Frontal cortex (tissue), 4 donors: Measurements from ENCODE around the gene STMN3. TPM values are rescaled to one million over a fixed set of nuclear protein-coding genes. Genes with fewer than 3 reads are reported as not detected.
"Not testable (repeated sequence)": the region's sequence is repeated elsewhere in the genome, so short reads cannot be mapped to it uniquely, and the experiment has no call there.

ENCODE experiments used
- DNase-seq, 2 donors: peaks; one replicate each; pipeline ENCODE4 v3.0.0; 2012; ENCODE audit warnings: low spot score in 2 of 2
- FAIRE-seq: peaks from 2 replicates; lab custom pipeline; 2012; peaks lifted over from hg19 to GRCh38; lab: Jason Lieb, UNC
- total RNA-seq: library from RNA; depleted of rRNA; stranded (reverse); fragments of >200 nt; gene quantifications from one replicate; pipeline ENCODE4 v1.2.3, GENCODE V29; 2014
- donor health status: control.
- donor health status: control.
- donor health status: control.

The STMN3 gene
- total RNA-seq, 1 donor from 2014 or later, result 104 TPM

DNA sequence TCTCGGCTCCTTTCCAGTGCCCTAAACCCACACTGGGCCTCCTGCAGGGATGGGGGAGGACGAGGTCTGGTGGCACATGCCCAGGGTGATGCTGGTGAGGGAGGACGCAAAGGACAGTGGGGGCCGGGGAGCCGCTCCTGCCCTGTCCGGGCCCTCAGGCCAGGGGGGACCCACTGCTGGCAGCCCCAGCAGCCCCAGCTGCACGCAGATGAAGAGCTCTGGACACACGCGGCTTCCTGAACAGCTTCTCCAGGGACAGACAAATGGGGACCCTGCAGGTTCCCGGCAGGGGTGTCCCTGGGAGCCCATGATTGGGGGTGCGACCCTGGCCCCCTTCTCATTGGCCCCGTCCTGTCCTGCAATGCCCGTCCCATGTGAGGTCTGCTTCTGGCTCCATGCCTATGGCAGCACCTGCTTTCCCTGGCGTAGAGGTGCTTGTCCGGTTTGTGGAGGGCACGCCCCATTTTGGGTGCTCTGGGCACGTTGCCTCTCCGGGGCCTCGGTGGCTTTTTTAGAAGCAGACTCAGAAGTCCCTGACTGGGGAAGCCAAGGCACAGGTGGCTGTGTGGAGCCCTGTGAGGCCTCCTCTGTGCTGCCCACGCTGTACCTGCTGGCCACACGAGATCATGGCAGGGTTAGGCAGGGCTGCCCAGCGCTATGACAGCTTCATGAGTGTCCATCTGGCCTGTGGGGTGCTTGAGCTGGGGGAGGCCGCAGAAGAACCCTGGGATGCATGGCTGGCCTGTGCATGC is 27.8 kb upstream of the STMN3 start:
- DNase-seq (no peak), FAIRE-seq (no peak)

DNA sequence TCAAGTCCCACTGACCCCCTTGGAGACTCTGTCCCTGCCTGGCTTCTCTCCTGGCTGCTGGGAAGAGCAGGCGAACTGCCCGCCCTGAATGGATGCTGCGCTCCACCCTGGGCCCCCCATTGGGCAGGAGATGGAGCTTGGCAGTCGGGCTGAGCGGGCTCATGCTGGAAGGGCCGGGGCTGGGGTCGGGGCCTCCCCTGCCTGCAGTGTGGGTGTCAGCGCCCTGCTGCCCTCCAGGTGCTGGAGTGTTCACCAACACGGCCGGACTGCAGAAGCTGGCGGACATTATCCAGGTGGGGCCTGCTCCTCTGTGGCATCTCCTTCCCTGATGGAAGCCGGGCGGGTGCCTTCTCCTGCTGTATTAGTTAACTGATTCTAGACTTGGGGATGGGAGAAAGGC is 27.2 kb upstream of the STMN3 start:
- DNase-seq, result no peak
- FAIRE-seq, result no peak

DNA sequence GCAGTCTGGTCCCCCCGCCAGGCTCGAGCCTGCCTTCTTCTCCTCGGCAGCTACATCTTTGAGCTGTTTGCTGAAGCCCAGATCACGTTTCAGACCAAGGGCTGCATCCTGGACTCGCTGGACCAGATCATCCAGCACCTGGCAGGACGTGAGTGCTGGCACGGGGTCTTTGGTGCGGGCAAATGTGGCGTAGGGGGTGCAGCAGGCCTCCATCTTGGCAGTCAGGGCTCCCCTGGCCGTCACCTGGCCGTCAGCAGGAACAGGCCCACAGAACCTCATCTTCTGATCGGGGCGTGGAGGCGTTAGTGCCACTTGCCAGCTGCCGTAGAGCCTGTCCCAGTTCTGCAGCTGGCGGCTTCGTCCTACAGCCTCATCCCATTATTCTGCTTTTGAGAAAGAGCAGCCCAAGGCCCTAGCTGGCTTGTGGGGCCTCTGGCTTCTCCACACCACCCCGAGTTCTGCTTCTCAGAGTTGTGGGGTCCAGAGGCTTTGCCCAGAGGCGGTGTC is 26.6 kb upstream of the STMN3 start:
- DNase-seq (no peak), FAIRE-seq (no peak)

DNA sequence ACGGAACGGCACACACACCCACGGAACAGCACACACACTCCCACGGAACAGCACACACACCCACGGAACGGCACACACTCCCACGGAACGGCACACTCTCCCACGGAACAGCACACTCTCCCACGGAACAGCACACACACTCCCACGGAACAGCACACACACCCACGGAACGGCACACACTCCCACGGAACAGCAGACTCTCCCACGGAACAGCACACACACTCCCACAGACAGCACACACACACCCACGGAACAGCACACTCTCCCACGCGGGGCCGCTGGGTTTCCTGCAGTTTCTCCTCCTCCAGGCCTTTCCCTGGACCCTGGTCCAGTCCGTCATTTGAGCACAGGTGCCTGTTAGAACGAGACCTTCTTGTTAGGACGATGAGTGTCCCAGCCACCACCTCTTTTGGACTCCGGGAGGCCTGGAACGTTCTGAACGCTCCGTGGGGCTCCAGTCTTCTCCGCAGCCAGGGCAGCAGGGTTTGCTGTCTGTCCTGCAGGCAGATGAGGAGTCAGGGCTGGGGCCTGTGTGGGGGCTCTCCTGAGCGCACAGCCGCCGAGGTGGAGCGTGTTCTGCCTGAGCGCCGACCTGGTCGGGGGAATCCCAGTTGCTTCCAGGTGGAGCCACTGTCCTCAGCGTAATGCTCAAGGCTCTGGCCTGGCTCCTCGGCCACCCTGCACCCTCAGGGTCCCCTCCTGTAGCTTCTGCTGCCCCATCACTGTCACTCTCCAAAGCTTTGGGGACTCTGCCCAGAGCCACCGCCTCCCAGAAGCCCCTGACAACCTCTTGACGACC is 25.6 kb upstream of the STMN3 start:
- FAIRE-seq, result no peak
- no peak for DNase-seq

DNA sequence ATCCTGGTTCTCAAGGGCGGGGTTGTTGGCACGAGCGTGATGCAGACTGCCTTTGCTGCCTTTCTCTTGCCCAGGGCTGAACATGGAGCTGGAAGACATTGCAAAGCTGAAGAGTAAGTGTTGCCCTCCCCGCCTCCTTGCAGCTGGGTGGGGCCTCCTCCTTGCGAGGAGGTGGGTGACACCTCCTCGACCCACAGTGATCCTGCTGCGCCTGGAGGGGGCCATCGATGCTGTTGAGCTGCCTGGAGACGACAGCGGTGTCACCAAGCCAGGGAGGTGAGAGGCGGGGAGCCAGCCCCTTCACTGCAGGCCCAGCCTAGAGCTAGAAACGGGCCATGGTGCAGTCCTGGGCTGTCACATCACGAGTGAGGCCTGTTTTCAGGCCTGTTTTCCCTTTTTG is 24.8 kb upstream of the STMN3 start:
- FAIRE-seq (no peak), DNase-seq (no peak)

DNA sequence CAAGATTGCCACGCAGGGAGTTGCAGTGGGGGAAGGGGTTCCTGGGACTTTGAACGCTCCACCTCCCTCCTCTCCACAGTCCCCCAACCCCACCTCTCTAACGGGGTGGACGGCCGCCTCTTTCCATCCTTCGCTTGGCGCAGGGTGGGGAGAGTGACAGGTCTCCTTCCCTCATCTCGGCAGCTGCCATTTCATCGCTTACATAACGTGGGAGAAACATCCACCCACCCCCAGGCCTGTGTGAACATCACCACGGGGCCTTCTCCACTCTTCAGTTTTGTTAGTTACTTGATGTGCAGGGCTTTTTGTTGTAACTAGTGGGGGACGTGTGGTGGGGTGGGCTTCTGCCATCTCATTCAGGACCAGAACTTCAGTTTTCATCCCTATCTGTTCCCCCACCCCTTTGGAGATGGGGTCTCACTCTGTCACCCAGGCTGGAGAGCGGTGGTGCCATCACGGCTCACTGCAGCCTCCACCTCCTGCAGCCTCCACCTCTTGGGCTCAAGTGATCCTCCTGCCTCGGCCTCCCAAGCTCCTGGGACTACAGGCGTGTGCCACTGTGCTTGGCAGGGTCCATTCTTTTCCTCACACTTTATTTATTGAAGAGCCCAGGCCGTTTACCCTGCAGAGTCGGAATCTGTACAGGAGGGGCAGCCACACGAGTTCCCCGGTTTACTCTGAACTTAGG is 22.6 kb upstream of the STMN3 start:
- FAIRE-seq, result no peak
- DNase-seq, result no peak

DNA sequence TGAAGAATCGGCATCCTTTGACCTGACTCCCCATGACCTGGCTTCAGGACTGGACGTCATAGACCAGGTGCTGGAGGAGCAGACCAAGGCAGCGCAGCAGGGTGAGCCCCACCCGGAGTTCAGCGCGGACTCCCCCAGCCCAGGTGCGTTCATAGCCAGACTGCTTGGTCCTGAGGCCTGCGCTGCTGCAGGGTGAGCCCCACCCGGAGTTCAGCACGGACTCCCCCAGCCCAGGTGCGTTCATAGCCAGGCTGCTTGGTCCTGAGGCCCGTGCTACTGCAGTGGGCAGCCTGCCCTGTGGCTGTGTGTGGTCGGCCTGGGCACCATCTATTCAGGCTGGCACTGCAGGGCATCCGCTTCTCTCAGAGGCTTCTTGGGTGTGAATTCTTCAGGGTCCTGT is 20.7 kb upstream of the STMN3 start:
- FAIRE-seq (no peak), DNase-seq (no peak)

DNA sequence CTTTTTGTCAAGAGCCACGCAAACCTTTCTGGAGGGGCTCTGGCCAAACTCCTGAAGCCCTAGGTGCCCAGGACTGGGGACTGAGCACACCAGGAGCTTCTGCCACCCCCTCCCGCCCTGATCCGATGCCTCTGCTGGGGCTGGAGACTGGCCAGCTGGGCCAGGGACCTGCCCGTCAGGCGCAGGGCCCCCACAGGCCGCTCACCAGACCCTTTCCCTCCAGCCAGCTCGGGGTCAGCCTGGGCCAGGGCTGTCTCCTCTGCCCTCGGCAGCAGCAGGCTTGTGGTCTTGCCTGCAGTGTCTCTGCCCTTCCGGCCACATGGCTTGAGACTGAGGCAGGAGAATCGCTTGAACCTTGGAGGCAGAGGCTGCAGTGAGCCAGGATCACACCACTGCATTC is 19.4 kb upstream of the STMN3 start:
- no peak for DNase-seq

DNA sequence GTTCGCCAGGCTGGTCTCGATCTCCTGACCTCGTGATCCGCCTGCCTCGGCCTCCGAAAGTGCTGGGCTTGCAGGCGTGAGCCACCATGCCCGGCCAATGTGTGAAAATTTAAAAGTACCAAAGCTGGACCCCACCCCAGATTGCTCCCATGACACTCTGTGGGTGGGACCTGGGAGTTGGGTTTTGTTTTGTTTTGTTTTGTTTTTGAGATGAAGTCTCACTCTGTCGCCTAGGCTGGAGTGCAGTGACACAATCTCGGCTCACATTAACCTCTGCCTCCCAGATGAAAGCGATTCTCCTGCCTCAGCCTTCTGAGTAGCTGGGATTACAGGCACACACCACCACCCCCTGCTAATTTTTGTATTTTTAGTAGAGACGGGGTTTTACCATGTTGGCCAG is 18.5 kb upstream of the STMN3 start:
- FAIRE-seq, DNase-seq: not testable (repeated sequence)

More for the DNA sequence above, 19.4 kb upstream of the STMN3 start:
- no peak for FAIRE-seq

DNA sequence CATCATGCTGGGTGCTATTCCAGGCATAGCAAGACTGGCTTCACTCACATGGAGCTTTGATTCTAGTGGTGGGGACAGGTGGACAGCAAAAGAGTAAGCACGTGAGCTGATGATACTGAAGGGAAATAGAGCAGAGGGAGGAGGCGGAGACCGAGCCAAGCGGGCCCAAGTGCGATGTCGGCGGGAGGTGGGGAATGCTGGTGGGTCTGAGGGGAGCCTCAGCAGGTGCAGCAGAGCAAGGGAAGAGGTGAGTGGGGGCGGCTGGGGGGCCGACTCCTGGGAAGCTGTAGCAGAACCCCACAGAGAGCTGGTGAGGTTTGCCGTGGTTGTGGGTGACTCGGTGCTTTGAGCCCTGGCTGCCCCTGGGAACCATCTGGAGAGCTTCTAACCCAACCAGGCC is 15.1 kb upstream of the STMN3 start:
- FAIRE-seq, result no peak
- DNase-seq, result no peak

DNA sequence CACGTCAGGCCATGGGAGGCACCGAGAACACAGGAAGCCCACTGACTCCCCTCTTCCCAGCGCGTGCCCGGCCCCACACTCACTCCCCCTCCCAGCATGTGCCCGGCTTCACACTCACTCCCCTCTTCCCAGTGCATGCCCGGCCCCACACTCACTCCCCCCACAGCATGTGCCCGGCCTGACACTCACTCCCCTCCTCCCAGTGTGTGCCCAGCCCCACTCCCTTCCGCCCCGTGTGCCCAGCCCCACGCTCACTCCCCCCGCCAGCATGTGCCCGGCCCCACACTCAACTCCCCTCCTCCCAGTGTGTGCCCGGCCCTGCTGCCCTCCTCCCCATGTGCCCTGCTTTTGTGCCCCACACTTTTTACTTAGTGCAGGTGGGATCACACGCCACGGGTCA is 14.6 kb upstream of the STMN3 start:
- FAIRE-seq (no peak), DNase-seq (no peak)

DNA sequence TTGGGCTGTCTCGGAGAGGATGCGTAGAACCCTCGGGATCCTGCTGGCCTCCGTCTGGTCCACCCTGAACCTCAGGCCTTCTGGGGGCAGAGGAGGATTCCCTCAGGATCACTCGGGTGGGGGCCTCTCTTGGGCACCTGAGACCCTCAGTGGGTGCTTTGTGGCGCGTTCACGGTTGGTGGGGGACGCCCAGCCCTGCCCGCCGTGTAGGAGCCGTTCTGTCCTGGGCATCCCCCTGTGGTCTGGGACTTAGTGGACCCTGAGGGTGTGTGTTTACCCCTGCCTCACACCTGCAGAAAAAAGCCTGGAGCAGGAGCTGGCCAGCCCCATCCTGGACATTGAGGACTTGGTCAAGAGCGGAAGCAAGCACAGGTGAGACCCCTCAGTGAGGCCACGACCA is 12.5 kb upstream of the STMN3 start:
- DNase-seq, result no peak
- no peak for FAIRE-seq

DNA sequence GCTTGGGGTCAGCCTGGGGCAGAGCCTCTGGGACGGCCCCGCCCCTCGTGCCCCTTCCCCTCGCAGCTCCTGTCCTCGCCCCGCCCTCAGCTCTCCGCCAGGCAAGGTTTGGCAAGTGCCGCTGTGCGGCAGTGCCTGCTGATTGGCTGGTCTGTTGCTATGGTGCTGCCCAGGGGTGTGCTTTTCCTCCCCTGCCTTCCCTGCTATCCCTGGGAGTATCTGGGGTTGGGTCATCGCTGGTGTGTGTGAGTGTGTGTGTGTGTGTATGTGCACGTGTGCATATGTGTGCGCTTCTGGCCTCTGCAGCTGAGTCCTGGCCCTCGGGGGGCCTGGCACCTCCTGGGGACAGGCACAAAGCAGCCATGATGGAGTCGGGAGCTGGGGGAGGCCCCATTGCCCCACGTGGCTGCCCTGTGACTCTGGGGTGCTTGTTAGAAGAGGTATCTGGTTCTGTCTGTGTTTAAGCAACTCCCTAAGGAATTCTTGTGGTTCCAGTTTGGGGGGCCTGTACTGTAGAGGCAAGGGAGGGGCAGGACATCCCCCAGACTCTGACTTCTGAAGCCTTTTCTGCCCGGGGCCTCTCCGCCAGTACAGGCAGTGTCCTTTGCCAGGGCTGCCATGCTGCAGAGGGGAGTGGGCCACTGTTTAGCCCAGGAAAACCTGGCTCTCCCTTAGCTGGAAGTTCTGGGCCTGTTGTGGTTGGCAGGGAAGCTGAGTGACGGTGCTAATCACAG is 11.8 kb upstream of the STMN3 start:
- DNase-seq (peak in 1 of 2 donors; percentile 81), FAIRE-seq (no peak)

DNA sequence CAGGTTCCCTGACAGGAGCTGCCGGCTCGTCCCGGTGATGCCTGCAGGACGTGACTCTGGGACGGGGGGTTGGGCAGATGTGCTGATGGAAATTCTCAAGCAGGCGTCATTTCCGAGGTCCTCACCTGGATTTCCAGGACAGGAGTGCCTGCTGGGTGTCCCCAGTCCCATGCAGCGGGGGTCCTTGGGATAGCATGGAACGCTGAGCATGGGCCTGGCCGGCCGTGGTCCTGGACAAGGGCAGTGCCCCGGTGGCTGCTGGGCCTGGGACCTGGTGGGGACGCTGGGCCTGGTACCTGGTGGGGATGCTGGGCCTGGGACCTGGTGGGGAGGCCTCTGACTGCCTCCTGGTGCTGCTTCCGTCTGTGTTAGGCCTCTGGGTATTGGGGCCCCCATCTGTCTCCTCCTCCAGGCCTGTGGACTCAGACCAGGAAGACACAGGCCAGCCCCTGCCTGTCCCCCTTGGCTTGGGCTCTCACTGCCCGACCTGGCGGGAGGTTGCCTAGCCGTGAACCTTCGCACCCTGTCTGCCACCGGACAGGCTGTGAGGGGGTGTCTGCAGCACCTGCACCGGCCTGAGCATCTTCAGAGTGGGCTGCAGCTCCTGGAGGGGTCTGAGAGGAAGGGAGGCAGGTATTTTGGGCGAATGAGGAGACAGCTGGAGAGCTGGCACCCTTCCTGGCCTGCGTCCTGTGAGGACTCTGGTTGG is 11.1 kb upstream of the STMN3 start:
- no peak for FAIRE-seq

DNA sequence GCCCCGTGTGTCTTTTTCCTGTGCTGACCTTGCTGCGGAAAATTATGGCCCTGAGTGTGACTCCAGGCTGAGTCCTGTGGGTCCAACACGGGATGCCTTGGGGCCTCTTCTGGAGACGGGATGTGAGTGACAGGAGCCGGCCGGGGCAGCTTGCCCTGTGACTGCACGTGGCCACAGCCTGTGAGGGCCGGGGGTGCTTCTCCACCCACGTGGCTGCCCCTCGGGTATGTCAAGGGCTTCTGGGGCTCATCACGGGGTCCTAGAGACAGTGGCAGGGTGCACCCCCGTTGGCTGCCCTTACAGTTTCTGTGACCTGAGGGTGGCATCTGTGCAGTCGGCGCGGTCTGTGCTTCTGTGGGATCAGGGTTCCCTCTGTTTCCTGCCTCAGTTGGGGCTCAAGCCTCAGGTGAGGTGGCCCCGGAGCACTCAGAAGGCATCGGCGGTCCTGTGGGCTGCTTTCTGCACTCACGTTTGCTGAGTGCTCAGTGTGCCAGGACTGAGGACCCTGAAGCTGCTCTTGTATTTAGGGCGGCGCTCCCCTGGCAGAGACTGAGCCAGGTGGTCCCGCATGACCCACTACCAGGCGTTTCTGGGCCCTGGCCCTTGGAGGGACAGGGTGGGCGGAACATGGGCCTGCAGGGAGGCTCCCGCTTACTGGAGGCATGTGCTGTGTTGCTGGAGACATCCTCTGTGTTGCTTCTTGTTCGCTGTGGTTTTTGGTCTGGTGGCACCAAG is 10.3 kb upstream of the STMN3 start:
- no peak for DNase-seq
- FAIRE-seq, result no peak

More for the DNA sequence above, 11.1 kb upstream of the STMN3 start:
- DNase-seq, result no peak

DNA sequence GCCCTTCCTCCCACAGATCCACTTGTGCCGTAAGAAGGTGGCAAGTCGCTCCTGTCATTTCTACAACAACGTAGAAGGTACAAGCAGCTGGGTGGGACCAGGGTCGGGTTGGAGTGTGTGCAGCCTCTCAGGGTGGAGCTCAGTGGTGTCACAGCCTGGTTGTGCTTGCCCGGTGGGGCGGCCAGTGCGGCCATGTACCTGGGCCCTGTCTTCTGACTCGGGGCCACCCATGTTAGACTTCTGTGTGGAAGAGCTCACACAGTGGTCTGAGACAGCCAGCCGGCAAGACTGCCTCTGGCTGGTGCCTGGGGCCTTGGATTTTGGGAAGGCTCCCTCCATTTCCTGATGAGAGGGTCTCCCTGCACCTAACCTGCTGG is 9.6 kb upstream of the STMN3 start:
- DNase-seq, result no peak
- no peak for FAIRE-seq

DNA sequence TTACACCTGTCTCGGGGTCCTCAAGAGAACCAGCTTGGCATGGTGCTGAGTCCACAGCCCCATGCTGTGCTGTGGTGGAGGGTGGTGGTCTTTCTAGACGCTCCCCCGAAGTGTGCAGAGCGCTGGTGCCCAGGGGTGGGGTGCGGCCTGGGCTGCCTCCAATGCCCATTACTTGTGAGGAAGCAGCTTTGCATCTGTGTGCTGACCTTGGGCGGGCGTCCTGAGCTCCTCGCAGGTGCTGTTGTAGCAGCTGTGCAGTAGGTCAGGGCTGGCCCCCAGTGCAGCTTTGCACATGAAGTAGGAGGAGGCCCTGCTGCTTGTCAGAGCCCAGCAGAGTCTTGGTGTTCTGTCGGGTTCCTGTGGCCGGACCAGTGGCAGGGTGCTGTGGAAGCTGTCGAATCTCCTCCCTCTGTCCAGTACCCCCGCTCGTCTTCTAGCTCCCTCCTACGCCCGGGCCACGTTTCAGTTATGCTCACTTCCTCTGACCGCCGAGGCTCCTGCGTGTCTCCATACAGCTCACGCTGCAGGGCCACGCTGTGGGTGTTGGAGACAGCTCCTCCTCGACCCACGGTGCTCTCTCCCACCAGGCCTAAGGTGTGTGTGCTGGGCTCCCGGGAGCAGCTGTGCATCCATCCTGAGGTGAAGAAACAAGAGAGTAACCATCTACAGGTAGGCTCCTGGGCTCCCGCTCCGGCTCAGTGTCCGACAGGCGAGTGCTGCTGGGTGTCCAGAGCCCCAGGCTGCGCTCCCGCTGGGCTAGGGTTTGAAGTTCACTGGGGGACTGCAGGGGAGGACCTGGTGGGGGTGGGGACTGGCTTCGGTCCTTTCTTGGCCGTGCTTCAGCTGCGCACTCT is 9.0 kb upstream of the STMN3 start:
- no peak for FAIRE-seq

DNA sequence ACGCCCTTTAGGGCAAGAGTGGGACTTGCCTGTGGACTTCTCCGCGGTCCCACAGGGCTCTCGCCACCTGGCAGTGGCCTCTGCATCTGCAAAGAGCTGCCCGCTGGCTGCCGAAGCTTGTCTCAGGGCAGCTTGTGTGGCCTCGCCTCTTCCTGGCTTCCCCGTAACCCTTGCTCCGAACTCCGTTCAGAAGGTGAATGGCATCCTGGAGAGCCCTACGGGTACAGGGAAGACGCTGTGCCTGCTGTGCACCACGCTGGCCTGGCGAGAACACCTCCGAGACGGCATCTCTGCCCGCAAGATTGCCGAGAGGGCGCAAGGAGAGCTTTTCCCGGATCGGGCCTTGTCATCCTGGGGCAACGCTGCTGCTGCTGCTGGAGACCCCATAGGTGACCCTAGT is 7.9 kb upstream of the STMN3 start:
- FAIRE-seq (no peak), DNase-seq (no peak)

More for the DNA sequence above, 9.0 kb upstream of the STMN3 start:
- no peak for DNase-seq
